SU-DHL-6 (cell line): ENCODE measurements around the gene RBKS.

ENCODE experiments used
- EZH2phosphoT487 ChIP-seq: fragments of 200-600 bp; sonication (generic), shearing (Covaris generic); conservative IDR thresholded peaks from 2 replicates; pipeline ENCODE4 v1.6.1; 2018; ENCODE audit warnings: mild to moderate bottlenecking, antibody characterized with exemption, low read length, moderate library complexity, mixed read lengths
- TF ChIP-seq, protein P1 (sequence below): fragments of 200-600 bp; sonication (generic); IDR thresholded peaks from one replicate; pipeline ENCODE4 v1.5.1; 2017; ENCODE audit warnings: antibody characterized with exemption, mild to moderate bottlenecking, low read length, moderate library complexity; ENCODE audit not compliant: insufficient read depth, poor library complexity, severe bottlenecking

DNA sequence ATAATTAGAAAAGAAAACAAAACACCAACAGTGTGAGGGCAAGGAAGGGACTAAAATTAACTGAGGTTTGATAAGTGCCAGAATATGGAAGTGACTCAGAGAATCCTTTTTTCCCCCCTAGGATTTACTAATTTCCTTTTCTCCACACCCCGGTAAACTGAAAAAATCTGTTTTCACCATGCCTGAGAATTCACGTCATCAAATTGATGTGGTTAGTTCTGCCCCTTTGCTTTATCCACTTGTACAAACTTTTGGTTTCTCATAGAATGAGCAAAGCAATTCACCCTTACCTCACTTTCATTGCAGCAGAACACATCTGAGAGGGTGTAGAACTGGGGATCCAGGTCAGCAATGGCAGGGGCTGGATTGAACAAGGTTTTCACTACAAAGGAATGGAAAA, 57.8 kb downstream of the RBKS start:
- TF ChIP-seq, protein P1, sequence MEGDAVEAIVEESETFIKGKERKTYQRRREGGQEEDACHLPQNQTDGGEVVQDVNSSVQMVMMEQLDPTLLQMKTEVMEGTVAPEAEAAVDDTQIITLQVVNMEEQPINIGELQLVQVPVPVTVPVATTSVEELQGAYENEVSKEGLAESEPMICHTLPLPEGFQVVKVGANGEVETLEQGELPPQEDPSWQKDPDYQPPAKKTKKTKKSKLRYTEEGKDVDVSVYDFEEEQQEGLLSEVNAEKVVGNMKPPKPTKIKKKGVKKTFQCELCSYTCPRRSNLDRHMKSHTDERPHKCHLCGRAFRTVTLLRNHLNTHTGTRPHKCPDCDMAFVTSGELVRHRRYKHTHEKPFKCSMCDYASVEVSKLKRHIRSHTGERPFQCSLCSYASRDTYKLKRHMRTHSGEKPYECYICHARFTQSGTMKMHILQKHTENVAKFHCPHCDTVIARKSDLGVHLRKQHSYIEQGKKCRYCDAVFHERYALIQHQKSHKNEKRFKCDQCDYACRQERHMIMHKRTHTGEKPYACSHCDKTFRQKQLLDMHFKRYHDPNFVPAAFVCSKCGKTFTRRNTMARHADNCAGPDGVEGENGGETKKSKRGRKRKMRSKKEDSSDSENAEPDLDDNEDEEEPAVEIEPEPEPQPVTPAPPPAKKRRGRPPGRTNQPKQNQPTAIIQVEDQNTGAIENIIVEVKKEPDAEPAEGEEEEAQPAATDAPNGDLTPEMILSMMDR = no peak
- TF ChIP-seq EZH2phosphoT487 = no peak
